ENCODE data around the gene ETV6.

DNA sequence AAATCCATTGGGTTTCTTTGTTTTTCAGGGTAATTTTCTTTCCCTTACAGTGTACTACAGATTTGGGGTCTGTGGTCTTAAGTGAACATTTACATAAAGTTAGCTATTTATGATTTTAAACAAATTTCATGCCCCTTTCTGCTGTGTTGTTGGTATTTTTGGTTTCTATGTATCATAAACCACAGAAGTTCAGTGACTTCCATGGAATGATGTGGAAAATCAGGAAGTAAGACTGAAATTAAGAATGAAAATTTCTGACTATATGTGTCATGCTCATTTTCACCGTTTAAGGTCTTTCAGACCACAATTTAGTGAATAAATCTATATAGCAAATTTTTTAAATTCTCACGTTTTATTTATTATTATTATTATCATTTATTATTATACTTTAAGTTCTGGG, 31.7 kb downstream of the ETV6 start:
- TF ChIP-seq CTCF (conservative IDR thresholded peaks at IDR 0.05; ENCODE audit: low read length) (no peak), EZH2phosphoT487 (IDR thresholded peaks at IDR 0.05; ENCODE audit: borderline replicate concordance, low read depth, low read length) (no peak)
